Mucosa of gallbladder (tissue), 1 donor: ENCODE results near the gene LTBR. TPM values are rescaled to one million over a fixed set of nuclear protein-coding genes. Genes with fewer than 3 reads are reported as not detected.

Source experiments
- DNase-seq: peaks from one replicate; pipeline ENCODE4 v3.0.0-alpha.2; 2020; ENCODE audit warnings: low spot score
- total RNA-seq: library from RNA; stranded (reverse); gene quantifications from one replicate; pipeline ENCODE4 v1.2.1, GENCODE V29; 2021
- donor health status: DM: no; HTN: no; CAD: no.

Gene LTBR
- total RNA-seq, 1 donor from 2014 or later, result 180 TPM

DNA sequence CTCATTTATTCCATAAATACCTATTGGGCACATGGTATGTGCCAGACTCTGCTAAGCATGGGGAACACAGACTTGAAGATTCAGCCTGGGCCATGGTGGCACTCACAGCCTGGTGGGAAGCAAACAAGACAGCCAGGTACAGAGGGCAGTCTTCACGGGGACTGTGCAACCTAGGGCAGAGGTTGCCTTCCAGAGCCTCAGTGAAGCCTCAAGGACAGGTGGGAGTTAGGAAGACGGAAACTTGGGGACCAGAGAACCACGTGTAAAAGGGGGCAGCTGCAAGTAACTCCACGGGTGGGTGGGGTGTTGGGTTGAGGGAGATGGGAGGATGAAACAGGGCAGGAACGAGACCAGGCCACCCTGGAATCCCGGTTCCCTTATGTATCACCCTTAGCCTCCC is 980 bp upstream of the LTBR start:
- DNase-seq, result no peak

DNA sequence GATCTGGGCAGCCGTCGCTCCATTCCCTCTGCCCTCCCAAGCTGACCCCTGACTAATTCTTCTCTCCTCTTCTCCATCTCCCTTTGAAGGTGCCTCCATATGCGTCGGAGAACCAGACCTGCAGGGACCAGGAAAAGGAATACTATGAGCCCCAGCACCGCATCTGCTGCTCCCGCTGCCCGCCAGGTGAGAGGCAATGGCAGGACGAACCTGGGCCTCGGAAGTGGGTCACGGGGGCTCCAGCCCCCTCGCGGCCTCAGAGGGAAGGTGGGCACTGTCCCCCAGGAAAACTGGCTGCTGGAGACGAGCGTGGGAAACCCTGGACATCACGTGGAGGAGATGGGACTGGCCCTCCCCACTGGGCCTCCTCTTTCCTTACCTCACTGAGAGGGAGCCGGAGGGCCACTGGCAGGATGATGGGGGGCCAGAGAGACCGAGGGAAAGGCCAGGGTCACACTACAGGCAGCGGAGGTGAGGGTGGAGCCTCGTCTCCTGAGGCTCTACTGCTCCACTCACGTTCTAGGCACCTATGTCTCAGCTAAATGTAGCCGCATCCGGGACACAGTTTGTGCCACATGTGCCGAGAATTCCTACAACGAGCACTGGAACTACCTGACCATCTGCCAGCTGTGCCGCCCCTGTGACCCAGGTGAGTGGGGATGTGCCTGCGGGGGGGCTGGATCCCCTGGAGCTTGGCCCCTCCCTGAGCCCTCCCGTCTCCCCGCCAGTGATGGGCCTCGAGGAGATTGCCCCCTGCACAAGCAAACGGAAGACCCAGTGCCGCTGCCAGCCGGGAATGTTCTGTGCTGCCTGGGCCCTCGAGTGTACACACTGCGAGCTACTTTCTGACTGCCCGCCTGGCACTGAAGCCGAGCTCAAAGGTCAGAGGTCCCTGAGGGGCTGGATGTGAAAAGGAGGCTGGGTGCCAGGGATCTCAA is 806 bp downstream of the LTBR start:
- no peak for DNase-seq

DNA sequence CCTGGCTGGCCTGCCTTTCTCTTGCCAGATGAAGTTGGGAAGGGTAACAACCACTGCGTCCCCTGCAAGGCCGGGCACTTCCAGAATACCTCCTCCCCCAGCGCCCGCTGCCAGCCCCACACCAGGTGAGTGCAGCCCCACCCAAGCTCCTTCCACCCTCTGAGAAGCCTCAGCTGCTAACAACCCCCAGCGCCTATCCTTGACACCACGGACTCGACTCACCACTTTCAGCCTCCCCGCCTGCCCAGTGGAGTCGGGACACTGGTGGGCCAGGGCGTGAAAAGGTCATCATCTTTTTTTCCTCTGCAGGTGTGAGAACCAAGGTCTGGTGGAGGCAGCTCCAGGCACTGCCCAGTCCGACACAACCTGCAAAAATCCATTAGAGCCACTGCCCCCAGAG is 2.1 kb downstream of the LTBR start:
- DNase-seq, result no peak

DNA sequence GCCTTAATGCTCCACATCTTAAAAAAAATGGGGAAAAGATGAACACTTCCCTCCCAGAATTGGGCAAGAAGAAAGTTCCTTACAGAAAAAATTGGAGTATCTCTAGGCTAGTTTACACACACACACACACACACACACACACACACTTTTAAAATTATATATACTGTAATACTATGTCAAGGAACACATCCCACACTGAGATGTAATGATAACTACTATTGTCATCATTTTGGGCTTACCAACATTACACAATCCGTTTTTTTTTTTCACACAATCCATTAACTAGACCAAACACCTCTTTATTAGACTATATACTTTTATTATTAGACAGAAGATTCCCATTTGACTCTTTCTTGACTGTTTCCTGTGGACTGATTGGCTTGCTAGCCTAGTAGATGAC is 2.5 kb downstream of the LTBR start:
- DNase-seq, result no peak

DNA sequence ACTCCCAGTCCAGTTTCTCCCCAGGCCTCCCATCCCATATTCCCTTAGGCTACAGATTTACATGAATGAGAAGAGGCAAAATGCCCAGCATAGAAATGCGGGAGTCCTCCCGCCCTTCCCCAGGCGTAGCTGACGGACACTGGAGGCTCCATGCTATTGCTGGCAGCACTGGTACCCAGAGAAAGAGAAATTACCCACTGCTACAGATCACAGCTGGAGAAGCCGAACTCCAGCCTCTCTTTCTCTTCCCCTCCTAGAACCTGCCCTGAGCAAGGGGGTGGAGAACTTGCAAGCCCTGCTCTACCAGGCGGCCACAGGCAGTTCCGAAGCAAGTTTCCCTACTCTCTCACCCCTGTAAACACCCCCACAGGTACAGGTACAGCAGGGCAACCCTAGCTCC is 3.6 kb downstream of the LTBR start:
- DNase-seq, result no peak

DNA sequence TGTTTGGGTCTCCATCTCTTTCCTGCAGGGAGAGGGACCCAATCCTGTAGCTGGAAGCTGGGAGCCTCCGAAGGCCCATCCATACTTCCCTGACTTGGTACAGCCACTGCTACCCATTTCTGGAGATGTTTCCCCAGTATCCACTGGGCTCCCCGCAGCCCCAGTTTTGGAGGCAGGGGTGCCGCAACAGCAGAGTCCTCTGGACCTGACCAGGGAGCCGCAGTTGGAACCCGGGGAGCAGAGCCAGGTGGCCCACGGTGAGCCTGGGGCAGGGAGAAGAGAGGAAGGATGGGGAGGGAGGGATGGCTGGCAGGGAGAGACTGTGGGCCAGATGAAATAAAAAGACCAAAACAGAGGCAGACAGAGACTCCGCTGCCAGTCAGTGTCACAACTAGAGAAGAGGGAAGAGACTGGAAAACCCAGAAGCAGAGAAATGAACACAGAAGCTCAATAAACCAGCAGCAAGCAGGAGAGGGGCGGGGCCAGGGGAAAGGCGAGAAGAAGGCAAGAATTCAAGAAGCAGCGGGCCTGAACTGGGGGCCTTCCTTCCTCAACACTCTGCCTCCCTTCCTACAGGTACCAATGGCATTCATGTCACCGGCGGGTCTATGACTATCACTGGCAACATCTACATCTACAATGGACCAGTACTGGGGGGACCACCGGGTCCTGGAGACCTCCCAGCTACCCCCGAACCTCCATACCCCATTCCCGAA is 6.3 kb downstream of the LTBR start:
- no peak for DNase-seq

DNA sequence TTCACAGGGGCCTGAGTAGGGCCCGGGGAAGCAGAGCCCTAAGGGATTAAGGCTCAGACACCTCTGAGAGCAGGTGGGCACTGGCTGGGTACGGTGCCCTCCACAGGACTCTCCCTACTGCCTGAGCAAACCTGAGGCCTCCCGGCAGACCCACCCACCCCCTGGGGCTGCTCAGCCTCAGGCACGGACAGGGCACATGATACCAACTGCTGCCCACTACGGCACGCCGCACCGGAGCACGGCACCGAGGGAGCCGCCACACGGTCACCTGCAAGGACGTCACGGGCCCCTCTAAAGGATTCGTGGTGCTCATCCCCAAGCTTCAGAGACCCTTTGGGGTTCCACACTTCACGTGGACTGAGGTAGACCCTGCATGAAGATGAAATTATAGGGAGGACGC is 7.1 kb downstream of the LTBR start:
- DNase-seq, result no peak

DNA sequence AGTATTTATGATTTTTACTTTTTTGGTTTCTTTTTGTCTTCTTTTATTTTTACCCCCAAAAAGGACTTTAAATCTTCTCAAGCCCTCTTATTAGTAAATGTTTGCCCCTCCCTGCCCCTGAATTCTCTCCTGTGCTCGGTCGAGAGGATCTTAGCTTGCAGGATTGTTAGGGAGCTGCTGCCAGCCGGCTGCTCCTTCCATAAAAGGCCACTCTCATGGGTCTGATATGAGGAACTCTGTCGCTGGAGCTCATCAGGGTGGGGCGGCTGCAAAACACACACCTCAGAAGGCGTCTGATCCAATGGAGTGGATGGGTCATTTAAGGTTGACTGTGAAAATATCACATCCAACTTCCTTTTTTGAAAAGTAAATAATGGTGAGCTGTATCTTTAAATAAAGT is 8.5 kb downstream of the LTBR start:
- peak; percentile 73 for DNase-seq

DNA sequence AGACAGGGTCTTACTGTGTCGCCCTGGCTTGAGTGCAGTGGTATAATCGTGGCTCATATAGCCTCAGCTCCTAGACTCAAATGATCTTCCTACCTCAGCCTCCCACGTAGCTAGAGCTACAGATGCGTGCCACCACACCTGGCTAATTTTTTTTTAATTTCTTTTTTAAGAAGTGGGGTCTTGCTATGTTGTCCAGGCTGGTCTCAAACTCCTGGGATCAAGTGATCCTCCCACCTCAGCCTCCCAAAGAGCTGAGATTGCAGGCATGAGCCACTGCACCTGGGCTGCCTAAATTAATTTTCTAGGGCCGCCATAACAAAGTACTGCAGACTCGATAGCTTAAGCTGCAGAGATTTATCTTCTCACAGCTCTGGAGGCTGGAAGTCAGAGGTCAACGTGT is 9.1 kb downstream of the LTBR start:
- DNase-seq, result no peak

DNA sequence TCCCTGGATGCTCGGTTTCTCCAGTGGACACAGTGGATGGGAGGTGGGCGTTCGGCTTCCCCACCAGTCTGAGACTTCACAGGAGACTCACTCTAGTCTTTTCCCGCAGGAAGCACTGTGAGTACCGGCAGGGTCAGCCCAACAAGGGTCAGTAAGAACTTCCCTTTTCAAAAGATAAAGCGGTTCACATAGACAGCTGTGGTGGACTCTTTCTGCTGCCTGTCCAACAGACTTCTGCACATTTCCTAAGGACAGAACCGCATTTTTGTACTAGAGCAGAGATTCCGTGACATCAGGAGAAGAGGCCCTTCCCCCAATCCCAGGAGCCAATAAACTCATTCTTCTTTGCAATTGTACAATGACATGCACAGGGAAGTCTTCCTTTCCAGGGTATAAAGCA is 10.4 kb downstream of the LTBR start:
- DNase-seq, result no peak

DNA sequence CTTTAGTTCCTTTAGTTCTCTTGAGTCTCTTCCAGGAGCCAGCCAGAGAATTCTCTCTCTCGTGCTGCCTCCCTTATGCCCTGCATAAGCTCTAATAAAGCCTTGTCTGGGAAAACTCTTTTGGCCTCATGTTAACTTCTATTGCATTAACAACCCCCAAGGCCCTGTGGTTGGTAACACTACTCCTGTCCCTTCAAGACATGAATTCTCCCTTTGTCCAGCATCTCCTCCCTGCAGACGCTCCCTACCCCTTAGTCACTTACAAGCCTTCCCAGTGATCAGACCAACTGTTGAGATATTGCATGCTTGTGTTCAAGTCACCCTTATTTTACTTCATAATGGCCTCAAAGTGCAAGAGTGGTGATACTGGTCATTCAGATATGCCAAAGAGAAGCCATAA is 12.1 kb downstream of the LTBR start:
- no peak for DNase-seq

DNA sequence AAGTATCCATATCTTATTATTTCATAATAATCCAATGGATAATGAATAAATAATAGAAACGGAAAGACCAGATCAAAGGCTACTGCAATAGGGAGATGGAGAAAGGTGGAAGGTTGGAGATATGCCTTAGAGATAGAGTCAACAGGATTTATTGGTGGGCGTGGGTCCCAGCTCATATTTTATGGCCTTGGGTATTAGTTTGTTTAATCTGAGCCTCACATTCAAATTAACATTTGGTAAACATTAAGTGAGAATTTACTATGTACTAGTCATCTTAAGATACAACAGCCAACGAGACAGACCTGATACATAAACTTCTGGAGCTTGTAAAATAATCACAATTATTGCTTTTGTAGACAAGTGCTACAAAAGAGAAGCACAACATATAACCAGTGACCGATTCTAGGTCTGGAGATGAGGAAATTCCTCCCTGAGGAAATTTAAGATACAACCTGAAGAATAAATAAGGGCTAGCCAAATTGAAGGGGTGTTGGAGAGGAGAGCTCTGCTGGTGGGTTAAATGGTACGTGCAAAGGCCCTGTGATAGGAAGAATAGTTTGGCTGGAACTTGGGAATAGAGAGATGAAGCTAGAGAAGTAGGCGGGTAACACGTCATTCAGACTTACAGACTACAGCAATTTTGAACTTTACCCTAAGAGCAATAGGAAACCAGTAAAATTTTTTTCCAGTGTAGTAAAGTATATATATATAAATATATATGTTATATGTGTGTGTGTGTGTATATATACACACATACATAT is 16.1 kb downstream of the LTBR start:
- no peak for DNase-seq

DNA sequence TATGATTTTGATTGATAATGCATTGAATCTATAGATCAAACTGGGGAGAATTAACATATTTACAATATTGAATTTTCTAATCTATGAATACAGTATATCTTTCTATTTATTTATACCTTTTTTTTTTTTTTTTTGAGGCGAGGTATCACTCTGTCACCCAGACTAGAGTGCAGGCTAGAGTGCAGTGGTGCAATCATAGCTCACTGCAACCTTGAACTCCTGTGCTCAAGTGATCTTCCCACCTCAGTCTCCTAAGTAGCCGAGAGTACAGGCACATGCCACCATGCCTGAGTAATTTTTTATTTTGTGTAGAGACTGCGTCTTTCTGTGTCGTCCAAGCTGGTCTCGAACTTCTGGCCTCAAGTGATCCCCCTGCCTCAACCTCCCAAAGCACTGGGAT is 20.4 kb downstream of the LTBR start:
- no peak for DNase-seq

DNA sequence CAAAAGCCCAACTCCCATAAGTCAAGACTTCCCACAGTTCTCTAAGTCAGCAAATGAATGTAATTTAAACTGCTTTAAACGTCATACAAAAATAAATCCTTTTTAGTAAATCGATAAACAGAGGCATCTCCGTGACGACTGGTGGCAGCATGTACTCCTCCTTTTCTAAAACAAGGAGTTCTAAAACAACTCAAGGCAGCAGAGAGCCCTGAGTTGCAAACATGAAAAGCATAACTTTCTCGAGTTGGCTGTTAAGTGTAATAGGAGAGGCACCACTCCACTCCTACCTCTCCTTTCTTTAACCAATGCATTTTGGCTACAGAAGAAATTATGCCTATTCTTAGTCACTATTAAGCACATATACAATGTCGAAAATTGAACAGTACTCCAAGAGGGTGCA is 22.0 kb downstream of the LTBR start:
- no peak for DNase-seq

DNA sequence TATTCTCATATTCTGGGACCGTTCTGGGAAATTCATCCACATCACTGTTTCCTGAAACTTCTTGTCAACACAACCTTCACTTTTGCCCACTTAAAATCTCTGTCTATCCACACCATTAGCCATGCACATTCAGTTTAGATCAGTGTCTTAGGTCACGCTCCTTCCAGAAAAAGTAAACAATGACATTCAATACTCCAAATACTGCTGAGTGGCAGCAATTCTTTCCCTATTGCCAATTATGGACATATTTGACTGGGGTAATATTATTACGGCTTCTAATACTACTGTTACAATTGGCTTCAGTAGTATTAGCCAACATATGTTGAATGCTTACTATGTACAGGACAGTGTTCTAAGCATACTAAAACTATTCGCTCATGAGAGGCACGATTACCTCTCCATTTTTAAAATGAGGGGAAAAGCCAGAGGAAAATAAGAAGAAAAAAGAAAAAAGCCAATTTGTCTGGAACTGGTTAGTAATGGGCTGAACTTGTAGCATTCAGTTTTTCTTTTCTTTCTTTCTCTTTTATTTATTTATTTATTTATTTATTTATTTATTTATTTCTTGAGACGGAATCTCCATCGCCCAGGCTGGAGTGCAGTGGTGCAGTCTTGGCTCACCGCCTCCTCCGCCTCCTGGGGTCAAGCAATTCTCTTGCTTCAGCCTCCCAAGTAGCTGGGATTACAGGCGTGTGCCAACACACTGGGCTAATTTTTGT is 23.4 kb downstream of the LTBR start:
- no peak for DNase-seq

DNA sequence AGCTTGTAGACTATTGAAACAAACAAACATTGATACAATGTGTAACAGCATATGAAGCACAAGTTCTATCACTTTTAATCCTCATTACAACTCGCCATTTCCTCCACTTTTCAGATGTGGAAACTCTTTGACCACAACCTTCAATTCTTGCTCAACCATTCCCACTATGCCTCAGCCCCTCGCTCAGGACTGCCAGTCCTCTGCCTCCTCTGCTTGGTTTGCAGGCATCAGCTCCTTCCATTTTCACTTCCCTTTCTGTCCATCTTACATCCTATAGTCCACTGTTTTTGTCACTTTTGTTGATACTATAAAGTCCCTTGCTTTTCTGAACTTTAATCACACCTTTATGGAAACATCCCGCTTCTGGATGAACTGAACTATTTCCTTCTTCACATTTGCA is 32.6 kb downstream of the LTBR start:
- DNase-seq, result no peak

DNA sequence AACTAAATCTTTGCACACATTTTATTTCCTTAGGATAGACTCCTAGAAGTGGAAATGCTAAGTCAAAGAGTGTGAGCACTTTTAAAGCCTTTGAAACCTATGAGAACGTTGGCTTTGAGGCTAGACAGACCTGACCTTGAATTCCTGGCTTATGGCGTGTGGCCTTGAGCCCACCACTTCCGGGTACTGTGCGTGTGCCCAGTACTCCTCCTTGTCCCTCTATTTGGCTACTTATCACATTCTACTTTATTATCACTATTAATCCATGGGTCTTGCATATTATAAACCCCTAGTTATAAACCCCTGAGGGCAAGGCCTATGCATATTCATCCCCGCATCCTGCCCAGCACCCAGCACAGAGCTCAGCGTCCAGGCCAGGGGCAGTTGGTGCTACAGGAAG is 34.8 kb downstream of the LTBR start:
- no peak for DNase-seq

DNA sequence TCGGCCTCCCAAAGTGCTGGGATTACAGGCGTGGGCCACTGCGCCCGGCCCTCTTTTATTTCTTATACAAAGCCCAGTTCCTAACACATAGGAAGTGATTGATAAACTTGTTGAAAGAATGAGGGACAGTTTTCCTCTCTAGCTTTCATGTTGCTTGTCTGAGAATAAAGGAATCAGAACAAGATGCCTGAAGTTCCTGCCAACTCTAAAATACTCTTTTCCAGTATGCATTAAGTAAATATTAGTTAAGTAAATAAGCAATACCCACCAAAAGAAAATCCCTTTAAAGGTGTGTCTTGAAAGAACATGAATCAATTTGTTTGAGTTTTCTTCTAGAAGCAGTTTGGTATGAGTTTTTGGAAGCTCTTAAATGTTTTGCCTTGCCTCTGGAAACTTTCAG is 36.4 kb downstream of the LTBR start:
- DNase-seq, result no peak

DNA sequence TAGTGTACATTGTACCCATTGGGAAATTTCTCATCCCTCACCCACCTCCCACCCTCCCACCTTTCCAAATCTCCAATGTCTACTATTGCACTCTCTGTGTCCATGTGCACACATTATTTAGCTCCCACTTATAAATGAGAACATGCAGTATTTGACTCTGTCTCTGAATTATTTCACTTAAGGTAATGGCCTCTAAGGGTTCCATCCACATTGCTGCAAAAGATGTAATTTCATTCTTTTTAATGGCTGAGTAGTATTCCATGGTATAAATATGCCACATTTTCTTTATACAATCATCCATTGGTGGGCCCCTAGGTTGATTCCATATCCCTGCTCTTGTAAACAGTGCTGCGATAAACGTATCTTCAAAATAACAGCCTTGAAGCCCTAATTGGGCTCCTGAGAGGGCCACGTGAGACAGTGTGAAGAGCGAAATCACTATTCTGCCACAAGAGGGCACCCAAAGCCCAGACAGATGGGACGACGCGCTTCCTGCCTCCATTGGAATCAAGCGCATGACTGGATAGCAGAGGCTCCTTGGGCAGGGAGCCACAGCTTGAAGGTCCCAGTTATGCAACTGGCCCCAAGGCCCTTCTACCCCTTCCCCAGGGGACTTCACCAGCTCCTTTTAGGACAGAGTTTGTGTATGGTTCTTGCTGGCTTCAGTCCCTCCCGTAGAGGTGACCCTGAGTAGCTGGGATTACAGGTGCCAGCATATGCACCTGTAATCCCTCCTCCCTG is 39.5 kb downstream of the LTBR start:
- peak; percentile 91 for DNase-seq

DNA sequence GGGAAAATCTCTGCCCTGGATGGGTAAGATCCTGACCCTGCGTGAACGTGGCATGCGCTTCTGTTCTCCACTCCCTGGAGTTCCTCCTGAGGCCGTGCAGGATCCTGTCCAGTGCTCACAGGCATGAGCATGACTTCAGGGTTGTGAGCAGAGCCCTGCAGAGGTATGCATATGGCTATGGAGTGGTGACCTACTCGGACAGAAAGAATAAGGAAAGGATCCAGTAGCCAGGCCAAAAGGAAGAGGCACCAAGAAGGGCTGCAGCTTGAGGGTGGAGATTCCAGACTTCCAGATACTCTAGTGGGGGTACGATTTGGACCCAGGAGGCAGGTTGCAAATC is 40.0 kb downstream of the LTBR start:
- DNase-seq, result no peak

DNA sequence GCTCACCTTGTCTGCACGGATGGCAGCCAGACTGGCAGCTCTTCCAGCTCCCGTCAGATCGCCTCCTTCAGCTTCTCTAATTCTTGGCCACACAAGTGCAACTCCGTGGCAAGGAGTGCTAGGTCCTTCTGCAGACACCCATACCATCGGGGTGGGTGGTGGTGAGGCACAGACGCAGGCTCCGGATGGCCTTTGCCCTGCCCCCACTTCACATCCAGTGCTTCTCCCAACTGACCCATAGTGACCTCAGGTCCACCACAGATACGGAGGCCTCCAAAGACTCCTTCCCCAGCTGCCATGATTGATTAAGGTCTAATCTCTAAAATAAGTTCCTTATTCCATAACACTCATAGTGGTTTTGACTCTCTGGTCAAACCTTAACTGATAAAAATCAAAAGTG is 40.9 kb downstream of the LTBR start:
- DNase-seq, result no peak
